GM12878 (cell line): ENCODE measurements around the gene PTPRD.

ENCODE experiments used
- POLR2A ChIP-seq: IDR thresholded peaks from 2 replicates; pipeline ENCODE4 v1.6.1; 2011; ENCODE audit warnings: low read depth, mild to moderate bottlenecking, low read length
- RAD21 ChIP-seq: IDR thresholded peaks from 2 replicates; pipeline ENCODE4 v1.6.1; 2011; ENCODE audit warnings: mild to moderate bottlenecking, low read depth, low read length, moderate library complexity; ENCODE audit not compliant: insufficient read depth
- TARDBP ChIP-seq: IDR thresholded peaks from 2 replicates; pipeline ENCODE4 v1.6.1; 2016; ENCODE audit warnings: borderline replicate concordance
- ZSCAN29 ChIP-seq: fragments of 450-650 bp; IDR thresholded peaks from 2 replicates; pipeline ENCODE4 v1.6.1; 2017; ENCODE audit warnings: mild to moderate bottlenecking, moderate library complexity
- TF ChIP-seq, protein P1 (sequence below): fragments of 450-650 bp; IDR thresholded peaks from 2 replicates; pipeline ENCODE4 v1.6.1; 2017; ENCODE audit warnings: mild to moderate bottlenecking, moderate library complexity

DNA sequence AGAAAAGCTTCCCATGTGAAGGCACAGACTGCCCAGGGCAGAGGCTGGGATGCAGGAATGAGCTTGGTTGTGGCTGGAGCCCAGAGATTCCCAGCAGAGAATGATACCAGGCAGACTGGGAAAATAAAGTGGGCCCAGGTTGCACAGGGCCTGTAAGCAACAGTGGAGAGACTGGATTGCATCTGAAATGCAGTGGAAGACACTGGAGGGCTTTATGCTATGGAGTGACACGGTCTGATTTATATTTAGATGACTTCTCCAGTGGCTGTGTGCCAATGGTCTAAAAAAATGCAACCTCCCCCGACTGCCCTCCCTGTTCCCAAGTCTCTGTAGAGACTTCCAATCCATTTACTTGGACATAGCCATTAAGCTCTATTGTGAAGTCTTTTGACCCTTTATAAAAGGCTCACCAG lies 1862.2 kb downstream of the PTPRD start:
- no peak for TF ChIP-seq RAD21
- TF ChIP-seq TARDBP, result no peak
- TF ChIP-seq ZSCAN29, result no peak
- TF ChIP-seq, protein P1, sequence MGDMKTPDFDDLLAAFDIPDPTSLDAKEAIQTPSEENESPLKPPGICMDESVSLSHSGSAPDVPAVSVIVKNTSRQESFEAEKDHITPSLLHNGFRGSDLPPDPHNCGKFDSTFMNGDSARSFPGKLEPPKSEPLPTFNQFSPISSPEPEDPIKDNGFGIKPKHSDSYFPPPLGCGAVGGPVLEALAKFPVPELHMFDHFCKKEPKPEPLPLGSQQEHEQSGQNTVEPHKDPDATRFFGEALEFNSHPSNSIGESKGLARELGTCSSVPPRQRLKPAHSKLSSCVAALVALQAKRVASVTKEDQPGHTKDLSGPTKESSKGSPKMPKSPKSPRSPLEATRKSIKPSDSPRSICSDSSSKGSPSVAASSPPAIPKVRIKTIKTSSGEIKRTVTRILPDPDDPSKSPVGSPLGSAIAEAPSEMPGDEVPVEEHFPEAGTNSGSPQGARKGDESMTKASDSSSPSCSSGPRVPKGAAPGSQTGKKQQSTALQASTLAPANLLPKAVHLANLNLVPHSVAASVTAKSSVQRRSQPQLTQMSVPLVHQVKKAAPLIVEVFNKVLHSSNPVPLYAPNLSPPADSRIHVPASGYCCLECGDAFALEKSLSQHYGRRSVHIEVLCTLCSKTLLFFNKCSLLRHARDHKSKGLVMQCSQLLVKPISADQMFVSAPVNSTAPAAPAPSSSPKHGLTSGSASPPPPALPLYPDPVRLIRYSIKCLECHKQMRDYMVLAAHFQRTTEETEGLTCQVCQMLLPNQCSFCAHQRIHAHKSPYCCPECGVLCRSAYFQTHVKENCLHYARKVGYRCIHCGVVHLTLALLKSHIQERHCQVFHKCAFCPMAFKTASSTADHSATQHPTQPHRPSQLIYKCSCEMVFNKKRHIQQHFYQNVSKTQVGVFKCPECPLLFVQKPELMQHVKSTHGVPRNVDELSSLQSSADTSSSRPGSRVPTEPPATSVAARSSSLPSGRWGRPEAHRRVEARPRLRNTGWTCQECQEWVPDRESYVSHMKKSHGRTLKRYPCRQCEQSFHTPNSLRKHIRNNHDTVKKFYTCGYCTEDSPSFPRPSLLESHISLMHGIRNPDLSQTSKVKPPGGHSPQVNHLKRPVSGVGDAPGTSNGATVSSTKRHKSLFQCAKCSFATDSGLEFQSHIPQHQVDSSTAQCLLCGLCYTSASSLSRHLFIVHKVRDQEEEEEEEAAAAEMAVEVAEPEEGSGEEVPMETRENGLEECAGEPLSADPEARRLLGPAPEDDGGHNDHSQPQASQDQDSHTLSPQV, result no peak
- no peak for TF ChIP-seq POLR2A
